Measurements from ENCODE around the gene MAT2A. TPM values are rescaled to one million over a fixed set of nuclear protein-coding genes. Genes with fewer than 3 reads are reported as not detected.

The MAT2A gene
- total and polyA plus RNA-seq, 2 of the 8 experiments (the other 6 are each of a cell fraction or from before 2014, with no cell fraction given), result 255 to 307 TPM

DNA sequence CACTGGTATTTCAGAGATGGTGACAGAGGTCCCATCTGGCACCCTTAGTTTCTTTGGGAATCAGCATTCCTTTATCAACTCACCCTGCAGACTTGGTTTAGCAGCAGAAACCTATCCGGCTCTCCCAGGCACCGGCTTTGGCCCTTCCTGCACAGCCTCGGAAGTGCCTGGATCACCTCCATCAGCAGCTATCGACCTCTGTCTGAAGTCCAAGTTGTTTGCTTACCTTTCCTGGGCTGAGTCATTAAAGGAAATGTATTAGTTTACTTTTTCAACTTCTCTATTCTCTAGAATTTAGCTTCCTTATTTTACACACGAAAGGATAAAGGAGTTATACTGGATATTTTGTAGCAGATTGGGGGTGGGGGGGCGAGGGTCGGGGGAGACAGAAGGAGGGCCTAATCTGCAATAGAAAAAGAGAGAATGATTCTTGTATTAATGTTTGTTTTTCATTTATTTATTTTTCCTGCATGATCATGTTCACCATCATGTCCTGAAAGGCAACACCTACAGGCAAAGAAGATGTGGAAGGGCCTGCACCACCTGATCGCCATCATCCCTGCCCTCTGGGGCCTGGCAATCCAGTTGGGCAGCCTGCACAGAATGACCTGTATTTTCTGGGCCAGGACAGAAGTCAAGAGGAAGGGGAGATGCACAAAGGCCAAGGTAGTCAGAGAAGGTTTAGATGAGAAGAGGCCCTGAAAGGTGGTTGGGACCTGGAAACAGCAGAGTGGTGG, 22.1 kb upstream of the MAT2A start (continued):
- TF ChIP-seq CEBPB (IDR thresholded peaks at IDR 0.05; ENCODE audit: low read depth, low read length), result no peak
- TF ChIP-seq EP300 (IDR thresholded peaks at IDR 0.05; ENCODE audit: borderline replicate concordance in 1 of 2, low read depth in 2 of 2, low read length in 2 of 2), result no peak
- no peak for TF ChIP-seq SP4 (IDR thresholded peaks at IDR 0.05; ENCODE audit: low read length)
- TF ChIP-seq SIX5 (IDR thresholded peaks at IDR 0.05; ENCODE audit: low read depth, low read length), result no peak
- TF ChIP-seq JUN (IDR thresholded peaks at IDR 0.05; ENCODE audit: low read depth, low read length), result no peak

Measured in H1 (cell line).